HCT116 (cell line): Measurements from ENCODE around the gene PRPF40A. TPM values are rescaled to one million over a fixed set of nuclear protein-coding genes. Genes with fewer than 3 reads are reported as not detected.

Experiments
- ATAC-seq: fragments of 200-7000 bp; cut with Tn5 transposase; 2 replicates; pipeline ENCODE4 v1.9.1; 2020; ENCODE audit warnings: mild to moderate bottlenecking, moderate library complexity
- BruUV-seq: library from RNA; stranded (reverse); fragments of 400-500 nt; replicated peaks from 2 replicates; lab custom pipeline; 2021; lab: Mats Ljungman, UMichigan
- CTCF ChIA-PET: fragments of 300-600 bp; sonication (Branson Sonifier 250); formaldehyde crosslinking; loops from one replicate; lab custom pipeline; 2021; ENCODE audit warnings: antibody characterized with exemption; lab: Charles Lee
- POLR2A ChIA-PET: fragments of 300-600, 350-600 bp; sonication (Branson Sonifier 250); formaldehyde crosslinking; loops from one replicate; lab custom pipeline; 2021; ENCODE audit warnings: antibody characterized with exemption; lab: Charles Lee
- RAD21 ChIA-PET, 2 experiments: fragments of 300-600 bp; sonication (Branson Sonifier 250); formaldehyde crosslinking; loops; one replicate each; lab custom pipeline; 2023; ENCODE audit warnings: low total read pairs in 2 of 2; ENCODE audit not compliant: uncharacterized antibody in 2 of 2, unreplicated experiment in 2 of 2, low non-redundant PET in 1 of 2; lab: Charles Lee
- DNase-seq: peaks from one replicate; pipeline ENCODE4 v3.0.0-alpha.2; 2010; ENCODE audit warnings: low read depth, low spot score
- H2AFZ ChIP-seq: fragments of 200-600 bp; shearing (Covaris generic), sonication (generic); 2 replicates; pipeline ENCODE4 v1.6.1; 2017; ENCODE audit warnings: low read depth, mixed run types, mixed read lengths, antibody characterized with exemption, low read length; ENCODE audit not compliant: poor library complexity, severe bottlenecking
- H3K27ac ChIP-seq: 2 replicates; pipeline ENCODE4 v1.5.1; 2012; ENCODE audit warnings: low read depth, low read length
- H3K27me3 ChIP-seq: fragments of 200-600 bp; sonication (generic); 2 replicates; pipeline ENCODE4 v1.6.1; 2016; ENCODE audit warnings: mixed run types, low read length, mixed read lengths; ENCODE audit not compliant: insufficient read depth
- H3K36me3 ChIP-seq, 2 experiments: fragments of 200-500 bp in 1 of 2; fragments of 200-600 bp in 1 of 2; sonication (Bioruptor generic) in 1 of 2; sonication (generic) in 1 of 2; 2 replicates each; pipeline versions ENCODE4 v1.5.1 to v1.6.1; 2014 to 2016; ENCODE audit warnings: low read length in 2 of 2, inconsistent platforms in 1 of 2, mixed read lengths in 1 of 2, mixed run types in 1 of 2; ENCODE audit not compliant: insufficient read depth in 2 of 2, control insufficient read depth in 1 of 2
- H3K4me1 ChIP-seq, 2 experiments: fragments of 200-600 bp in 1 of 2; sonication (generic) in 1 of 2; 2 replicates each; pipeline versions ENCODE4 v1.5.1 to v1.6.1; 2012 to 2017; ENCODE audit warnings: low read length in 2 of 2, inconsistent platforms in 1 of 2, mild to moderate bottlenecking in 1 of 2, mixed read lengths in 1 of 2, mixed run types in 1 of 2, moderate library complexity in 1 of 2; ENCODE audit not compliant: insufficient read depth in 2 of 2, control insufficient read depth in 1 of 2
- H3K4me2 ChIP-seq: fragments of 200-600 bp; sonication (generic); 2 replicates; pipeline ENCODE4 v1.6.1; 2017; ENCODE audit warnings: mixed run types, low read length, mixed read lengths
- H3K4me3 ChIP-seq, 2 experiments: fragments of 200-600 bp in 1 of 2; sonication (generic) in 1 of 2; replicated peaks in 1 of 2; 2 replicates each; pipeline ENCODE4 v1.5.1; 2011 to 2016; ENCODE audit warnings: low read length in 2 of 2, control low read depth in 1 of 2, low read depth in 1 of 2, mild to moderate bottlenecking in 1 of 2, mixed read lengths in 1 of 2, mixed run types in 1 of 2
- H3K79me2 ChIP-seq: fragments of 200-600 bp; sonication (generic); 2 replicates; pipeline ENCODE4 v1.6.1; 2017; ENCODE audit warnings: mild to moderate bottlenecking, mixed run types, low read length, moderate library complexity, mixed read lengths; ENCODE audit not compliant: insufficient read depth
- H3K9ac ChIP-seq: fragments of 200-600 bp; sonication (generic); 2 replicates; pipeline ENCODE4 v1.6.1; 2016; ENCODE audit warnings: low read length, mixed read lengths
- H3K9me2 ChIP-seq: fragments of 200-600 bp; sonication (generic), shearing (Covaris generic); 2 replicates; pipeline ENCODE4 v1.6.1; 2017; ENCODE audit warnings: mixed run types, mild to moderate bottlenecking, moderate library complexity; ENCODE audit not compliant: insufficient read depth
- H3K9me3 ChIP-seq, 2 experiments: fragments of 200-500 bp in 1 of 2; fragments of 200-600 bp in 1 of 2; sonication (Bioruptor generic) in 1 of 2; sonication (generic) in 1 of 2; 2 replicates each; pipeline ENCODE4 v1.6.1; 2014 to 2017; ENCODE audit warnings: low read length in 2 of 2, mixed read lengths in 2 of 2, inconsistent platforms in 1 of 2, low read depth in 1 of 2, mild to moderate bottlenecking in 1 of 2, mixed run types in 1 of 2, moderate library complexity in 1 of 2; ENCODE audit not compliant: control insufficient read depth in 1 of 2, insufficient read depth in 1 of 2
- H4K20me1 ChIP-seq: fragments of 200-600 bp; sonication (generic), shearing (Covaris generic); 2 replicates; pipeline ENCODE4 v1.6.1; 2017; ENCODE audit warnings: mixed run types, mild to moderate bottlenecking, moderate library complexity; ENCODE audit not compliant: insufficient read depth
- CBX3 ChIP-seq: IDR thresholded peaks from 2 replicates; pipeline ENCODE4 v1.6.1; 2012; ENCODE audit warnings: low read depth
- ELF1 ChIP-seq: IDR thresholded peaks from 2 replicates; pipeline ENCODE4 v1.6.1; 2012; ENCODE audit warnings: low read depth, borderline replicate concordance
- EZH2 ChIP-seq: fragments of 200-600 bp; sonication (generic); IDR thresholded peaks from 2 replicates; pipeline ENCODE4 v1.6.1; 2017; ENCODE audit warnings: antibody characterized with exemption, mixed run types
- JUND ChIP-seq: IDR thresholded peaks from 2 replicates; pipeline ENCODE4 v1.6.1; 2012
- POLR2A ChIP-seq: IDR thresholded peaks from 2 replicates; pipeline ENCODE4 v1.7.0; 2011; ENCODE audit warnings: borderline replicate concordance; ENCODE audit not compliant: insufficient read depth, insufficient read length; ENCODE audit errors: extremely low read depth
- SIN3A ChIP-seq: IDR thresholded peaks from 2 replicates; pipeline ENCODE4 v1.6.1; 2012; ENCODE audit warnings: low read depth
- SP1 ChIP-seq: IDR thresholded peaks from 2 replicates; pipeline ENCODE4 v1.6.1; 2012; ENCODE audit warnings: low read depth
- SRF ChIP-seq: IDR thresholded peaks from 2 replicates; pipeline ENCODE4 v1.6.1; 2012; ENCODE audit warnings: low read depth
- TCF7L2 ChIP-seq: IDR thresholded peaks from 2 replicates; pipeline ENCODE4 v1.7.0; 2011; ENCODE audit warnings: borderline replicate concordance, inconsistent platforms; ENCODE audit not compliant: insufficient read depth, insufficient read length; ENCODE audit errors: extremely low read depth
- YY1 ChIP-seq: IDR thresholded peaks from 2 replicates; pipeline ENCODE4 v1.6.1; 2011; ENCODE audit warnings: low read length, low read depth, moderate library complexity, mild to moderate bottlenecking; ENCODE audit not compliant: insufficient replicate concordance; ENCODE audit errors: extremely low read depth
- intact Hi-C: fragments of 100-400 bp; cut with micrococcal nuclease; formaldehyde crosslinking; loops from 2 replicates; pipeline ENCODE4 v1.10.0; 2022
- total RNA-seq: library from RNA; stranded (reverse); gene quantifications from one replicate; pipeline ENCODE4 v1.2.1, GENCODE V29; 2021; ENCODE audit not compliant: unreplicated experiment
- TF ChIP-seq, protein P1 (sequence below), 3 experiments: fragments of 200-600 bp in 1 of 3; sonication (generic) in 1 of 3; IDR thresholded peaks in 2 of 3; conservative IDR thresholded peaks in 1 of 3; 2 replicates each; pipeline ENCODE4 v1.5.1; 2012 to 2017; ENCODE audit warnings: low read depth in 2 of 3, low read length in 2 of 3, antibody characterized with exemption in 1 of 3, borderline replicate concordance in 1 of 3, control low read depth in 1 of 3, mild to moderate bottlenecking in 1 of 3, mixed read lengths in 1 of 3, mixed run types in 1 of 3, moderate library complexity in 1 of 3; ENCODE audit not compliant: insufficient read depth in 1 of 3

Gene PRPF40A
- total RNA-seq, 1 experiment from 2014 or later, result 171 TPM

DNA sequence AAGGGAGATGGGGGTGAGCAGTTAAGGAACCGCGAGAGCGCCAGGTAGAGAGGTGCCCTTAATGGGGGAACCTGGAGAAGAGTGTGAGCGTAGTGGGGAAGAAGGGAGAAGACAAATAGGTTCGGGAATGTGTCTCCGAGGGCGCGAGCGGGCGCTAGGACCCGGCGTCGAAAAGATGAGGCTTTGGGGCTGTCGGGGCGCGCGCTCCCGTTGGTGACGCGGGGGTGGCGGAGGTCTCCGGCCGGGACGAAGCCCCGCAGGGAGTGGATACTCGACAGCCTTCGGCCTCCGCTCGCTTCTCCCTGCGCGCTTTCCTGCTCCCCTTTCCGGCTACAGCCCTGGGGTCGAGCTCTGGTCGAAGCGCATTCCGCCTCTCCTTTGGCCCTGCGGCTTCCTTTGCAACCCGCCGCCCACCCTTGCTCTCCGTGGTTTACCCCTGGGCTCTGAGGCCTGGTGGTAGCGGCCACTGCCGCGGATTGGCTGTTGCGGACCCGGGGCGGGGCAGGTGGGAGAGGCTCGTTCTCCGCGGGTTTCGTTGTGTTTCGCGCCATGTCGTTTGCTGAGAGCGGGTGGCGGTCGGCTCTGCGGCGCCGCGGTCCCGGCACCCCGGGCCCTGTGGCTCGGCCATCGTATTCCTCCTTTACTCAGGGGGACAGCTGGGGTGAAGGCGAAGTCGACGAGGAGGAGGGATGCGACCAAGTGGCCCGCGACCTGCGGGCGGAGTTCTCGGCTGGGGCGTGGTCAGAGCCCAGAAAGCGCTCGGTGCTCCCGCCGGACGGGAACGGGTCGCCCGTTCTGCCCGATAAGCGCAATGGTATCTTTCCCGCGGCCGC is 1.0 kb upstream of the PRPF40A start, which contains the start of gene ARL6IP6 (continued):
- TF ChIP-seq SIN3A (peak; percentile 95), TCF7L2 (peak; percentile 49), JUND (peak; percentile 85), YY1 (peak; percentile 64)

DNA sequence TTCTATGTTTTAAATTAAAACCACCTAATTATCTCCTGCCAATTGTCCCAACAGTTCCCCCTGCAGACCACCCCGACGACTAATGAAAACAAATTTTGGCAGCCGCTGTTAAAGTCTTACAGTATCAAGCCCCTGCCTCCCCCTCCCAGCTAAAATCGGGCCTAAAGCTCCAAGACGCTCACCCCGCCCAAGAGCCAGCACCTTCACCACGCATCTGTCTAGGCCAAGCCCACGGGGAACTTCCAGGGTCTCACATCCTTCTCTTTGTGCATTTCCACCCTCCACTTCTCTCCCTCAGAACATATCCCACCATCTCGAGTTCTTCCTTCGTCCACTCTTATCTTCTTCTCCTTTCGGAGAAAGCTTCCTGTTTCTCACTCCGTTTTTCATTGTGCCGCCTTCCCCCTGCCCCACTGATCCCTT is 445 bp downstream of the PRPF40A start:
- H3K4me2 ChIP-seq, result peak overlapping the region; percentile 82
- peak overlapping the region; percentile 70 to 95 for H3K4me3 ChIP-seq
- POLR2A ChIA-PET, result interaction anchor here (1.0 to 1.9 kb wide), 5 partner anchors 9 to 69 kb away, joined by 3 to 6 read pairs (median 4); no protein-coding TSS in a partner anchor
- BruUV-seq, result no TSS peak
- no peak overlapping the region for H2AFZ ChIP-seq
- DNase-seq (no peak), ATAC-seq (peak; percentile 4)
- H3K36me3 ChIP-seq, result peaks cover 16 to 33% of the 10 kb centered on the region in 2 experiments
- peak overlapping the region; percentile 95 for H3K9ac ChIP-seq
- H3K27me3 ChIP-seq, result no peaks in the 10 kb centered on the region
- peaks cover 85% of the 10 kb centered on the region for H3K79me2 ChIP-seq
- peak overlapping the region; percentile 89 for H3K27ac ChIP-seq
- peaks cover 32% of the 10 kb centered on the region for H4K20me1 ChIP-seq
- CTCF ChIA-PET, result interaction anchor here (0.9 to 1.6 kb wide), 6 partner anchors 24 to 513 kb away, joined by 3 to 5 read pairs (median 4); no protein-coding TSS in a partner anchor
- intact Hi-C loops, result loop anchor here (2.0 kb wide), 1 partner anchor 542 kb away; the partner anchor contains the start of gene STAM2
- H3K9me2 ChIP-seq, result no peaks in the 10 kb centered on the region
- TF ChIP-seq TCF7L2 (no peak), EZH2 (no peak), ELF1 (no peak), CBX3 (no peak), SRF (no peak), SP1 (no peak), POLR2A (no peak)
- TF ChIP-seq, protein P1, sequence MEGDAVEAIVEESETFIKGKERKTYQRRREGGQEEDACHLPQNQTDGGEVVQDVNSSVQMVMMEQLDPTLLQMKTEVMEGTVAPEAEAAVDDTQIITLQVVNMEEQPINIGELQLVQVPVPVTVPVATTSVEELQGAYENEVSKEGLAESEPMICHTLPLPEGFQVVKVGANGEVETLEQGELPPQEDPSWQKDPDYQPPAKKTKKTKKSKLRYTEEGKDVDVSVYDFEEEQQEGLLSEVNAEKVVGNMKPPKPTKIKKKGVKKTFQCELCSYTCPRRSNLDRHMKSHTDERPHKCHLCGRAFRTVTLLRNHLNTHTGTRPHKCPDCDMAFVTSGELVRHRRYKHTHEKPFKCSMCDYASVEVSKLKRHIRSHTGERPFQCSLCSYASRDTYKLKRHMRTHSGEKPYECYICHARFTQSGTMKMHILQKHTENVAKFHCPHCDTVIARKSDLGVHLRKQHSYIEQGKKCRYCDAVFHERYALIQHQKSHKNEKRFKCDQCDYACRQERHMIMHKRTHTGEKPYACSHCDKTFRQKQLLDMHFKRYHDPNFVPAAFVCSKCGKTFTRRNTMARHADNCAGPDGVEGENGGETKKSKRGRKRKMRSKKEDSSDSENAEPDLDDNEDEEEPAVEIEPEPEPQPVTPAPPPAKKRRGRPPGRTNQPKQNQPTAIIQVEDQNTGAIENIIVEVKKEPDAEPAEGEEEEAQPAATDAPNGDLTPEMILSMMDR (IDR thresholded peaks at IDR 0.05 in 2 of 3, conservative IDR thresholded peaks at IDR 0.05 in 1 of 3; ENCODE audit: borderline replicate concordance in 1 of 3, insufficient read depth in 1 of 3, low read depth in 2 of 3, low read length in 2 of 3), result no peak
- H3K9me3 ChIP-seq, result no peaks in the 10 kb centered on the region
- RAD21 ChIA-PET, result interaction anchor here in 1 of 2 experiments (0.6 kb wide), 1 partner anchor 436 kb away, joined by 3 read pairs; no protein-coding TSS in a partner anchor
- H3K4me1 ChIP-seq, result peaks cover 3 to 18% of the 10 kb centered on the region in 2 experiments; a peak in 3 of 4 replicates
